Fibroblast of the aortic adventitia (primary cell): Measurements from ENCODE around the gene NOL4L. TPM values are rescaled to one million over a fixed set of nuclear protein-coding genes. Genes with fewer than 3 reads are reported as not detected.

Experiments used
- DNase-seq: peaks from one replicate; pipeline ENCODE4 v3.0.0-alpha.2; 2010; ENCODE audit warnings: low read depth
- H3K4me3 ChIP-seq: 2 replicates; pipeline ENCODE4 v1.5.1; 2011; ENCODE audit warnings: low read depth, mild to moderate bottlenecking, control low read depth, low read length, moderate library complexity
- total RNA-seq: library from RNA; depleted of rRNA; stranded (reverse); fragments of >200 nt; gene quantifications from 2 replicates; pipeline ENCODE4 v1.2.3, GENCODE V29; 2012; ENCODE audit warnings: low replicate concordance
- TF ChIP-seq, protein P1 (sequence below): IDR thresholded peaks from 2 replicates; pipeline ENCODE4 v1.5.1; 2011; ENCODE audit warnings: mild to moderate bottlenecking, low read length, control low read depth, inconsistent platforms; ENCODE audit not compliant: insufficient read depth

Gene NOL4L
- total RNA-seq, 1 donor, result 4.5 TPM

DNA sequence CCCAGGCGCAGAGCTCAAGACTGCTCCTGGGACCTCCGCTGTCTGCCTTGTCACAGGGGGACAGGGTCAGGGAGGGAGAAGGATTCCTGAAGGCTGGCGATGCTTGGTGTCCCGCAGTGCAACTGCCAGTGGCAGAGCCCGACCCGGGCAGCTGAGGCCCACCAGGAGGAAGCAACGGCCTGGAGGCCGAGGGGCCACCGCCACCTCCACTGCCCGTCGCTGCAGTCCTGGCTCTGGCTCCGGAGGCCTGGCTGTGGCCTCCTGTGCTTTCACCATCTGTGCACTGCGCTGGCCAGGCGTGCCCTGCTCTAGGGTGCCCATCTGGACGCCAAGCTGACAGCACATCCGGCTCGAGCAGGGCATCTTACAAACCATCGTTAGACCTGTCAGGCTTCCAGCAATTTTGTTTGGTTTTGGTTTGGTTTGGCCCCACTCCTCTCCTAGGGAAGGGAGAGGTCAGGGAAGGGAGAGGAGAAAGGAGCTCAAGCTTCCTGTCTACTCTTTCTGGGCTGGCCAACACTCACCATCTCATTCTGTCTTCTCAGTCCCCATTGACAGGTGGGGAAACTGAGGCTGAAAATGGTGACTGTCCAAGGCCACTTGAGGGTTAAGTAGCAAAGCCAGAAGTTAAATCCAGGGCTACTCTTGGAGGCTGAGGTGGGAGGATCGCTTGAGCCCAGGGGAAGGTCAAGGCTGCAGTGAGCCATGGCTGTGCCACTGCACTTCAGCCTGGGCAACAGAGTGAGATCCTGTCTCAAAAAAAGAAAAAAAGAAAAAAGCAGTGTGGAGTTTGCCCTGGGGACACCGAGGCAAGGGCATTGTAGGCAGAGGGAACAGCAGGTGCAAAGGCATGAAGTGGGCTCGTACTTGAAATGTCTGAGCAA is 37.7 kb upstream of the NOL4L start:
- TF ChIP-seq, protein P1, sequence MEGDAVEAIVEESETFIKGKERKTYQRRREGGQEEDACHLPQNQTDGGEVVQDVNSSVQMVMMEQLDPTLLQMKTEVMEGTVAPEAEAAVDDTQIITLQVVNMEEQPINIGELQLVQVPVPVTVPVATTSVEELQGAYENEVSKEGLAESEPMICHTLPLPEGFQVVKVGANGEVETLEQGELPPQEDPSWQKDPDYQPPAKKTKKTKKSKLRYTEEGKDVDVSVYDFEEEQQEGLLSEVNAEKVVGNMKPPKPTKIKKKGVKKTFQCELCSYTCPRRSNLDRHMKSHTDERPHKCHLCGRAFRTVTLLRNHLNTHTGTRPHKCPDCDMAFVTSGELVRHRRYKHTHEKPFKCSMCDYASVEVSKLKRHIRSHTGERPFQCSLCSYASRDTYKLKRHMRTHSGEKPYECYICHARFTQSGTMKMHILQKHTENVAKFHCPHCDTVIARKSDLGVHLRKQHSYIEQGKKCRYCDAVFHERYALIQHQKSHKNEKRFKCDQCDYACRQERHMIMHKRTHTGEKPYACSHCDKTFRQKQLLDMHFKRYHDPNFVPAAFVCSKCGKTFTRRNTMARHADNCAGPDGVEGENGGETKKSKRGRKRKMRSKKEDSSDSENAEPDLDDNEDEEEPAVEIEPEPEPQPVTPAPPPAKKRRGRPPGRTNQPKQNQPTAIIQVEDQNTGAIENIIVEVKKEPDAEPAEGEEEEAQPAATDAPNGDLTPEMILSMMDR, result no peak
- H3K4me3 ChIP-seq, result no peak overlapping the region
- DNase-seq, result no peak

GRCh38 chr20:32621891-32622584 is 36.9 kb upstream of the NOL4L start:
- no peak for DNase-seq
- TF ChIP-seq, protein P1, result no peak
- H3K4me3 ChIP-seq, result no peak overlapping the region

DNA sequence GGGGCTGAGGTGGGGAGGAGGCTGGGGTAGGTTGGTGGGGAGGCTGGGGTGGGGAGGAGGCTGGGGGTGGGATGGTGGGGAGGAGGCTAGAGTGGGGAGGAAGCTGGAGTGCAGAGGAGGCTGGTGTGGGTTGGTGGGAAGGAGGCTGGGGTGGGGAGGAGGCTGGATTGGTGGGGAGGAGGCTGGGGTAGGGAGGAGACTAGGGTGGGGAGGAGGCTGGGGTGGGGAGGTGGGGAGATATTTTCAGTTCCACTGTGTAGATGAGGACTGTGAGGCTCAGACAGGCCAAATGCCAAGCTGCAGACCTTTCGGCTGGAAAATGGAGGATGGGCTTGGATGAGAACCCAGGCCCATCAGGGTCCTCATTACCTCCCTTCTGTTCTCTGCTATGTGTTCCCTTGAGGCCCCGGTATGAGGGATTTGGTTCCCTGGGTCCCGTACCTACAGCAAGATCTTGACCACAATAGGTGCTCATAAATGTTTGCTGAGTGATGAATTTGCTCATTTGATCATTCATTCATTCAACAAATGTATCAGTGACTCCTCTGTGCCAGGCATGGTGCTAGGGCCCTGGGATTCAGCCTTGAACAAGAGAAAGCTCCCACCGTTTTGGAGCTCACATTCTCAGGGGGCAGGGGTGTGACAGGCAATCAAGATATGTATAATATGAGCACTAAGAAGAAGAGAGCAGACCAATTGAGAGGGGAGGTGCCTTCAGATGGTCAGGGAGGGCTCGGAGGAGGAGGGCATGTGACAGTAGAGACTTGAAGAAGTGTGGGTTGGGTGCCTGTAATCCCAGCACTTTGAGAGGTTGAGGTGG is 36.1 kb upstream of the NOL4L start:
- TF ChIP-seq, protein P1, result no peak
- no peak for DNase-seq
- H3K4me3 ChIP-seq, result no peak overlapping the region

GRCh38 chr20:32619586-32619985 is 34.5 kb upstream of the NOL4L start:
- DNase-seq, result no peak
- no peak overlapping the region for H3K4me3 ChIP-seq
- TF ChIP-seq, protein P1, result no peak

DNA sequence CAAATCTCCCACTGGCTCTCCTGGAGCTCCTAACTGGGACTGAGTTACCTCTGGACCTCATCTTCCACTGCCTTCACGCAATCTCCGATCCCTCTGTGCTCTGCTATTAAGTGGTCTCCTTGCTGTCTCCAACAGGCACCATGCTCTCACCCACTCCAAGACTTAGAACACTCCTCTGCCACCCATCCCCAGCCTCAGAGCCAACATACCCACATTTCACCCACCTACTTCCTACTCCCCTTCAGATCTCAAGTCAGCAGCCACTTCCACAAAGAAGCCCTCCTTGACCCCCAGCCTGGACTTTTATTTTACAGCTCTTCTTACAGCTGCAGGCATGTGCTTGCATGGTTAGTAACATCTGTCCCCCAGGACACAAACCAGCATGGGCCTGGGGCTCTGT is 29.6 kb upstream of the NOL4L start:
- no peak for DNase-seq
- no peak overlapping the region for H3K4me3 ChIP-seq
- TF ChIP-seq, protein P1, result no peak

- no peak for DNase-seq
- no peak overlapping the region for H3K4me3 ChIP-seq
- TF ChIP-seq, protein P1, result no peak
These were observed 29.2 kb upstream of the NOL4L start for GRCh38 chr20:32614303-32614702.
